NCI-H524 (cell line): ENCODE measurements around the gene NAXD.
"Not testable (repeated sequence)": the region's sequence is repeated elsewhere in the genome, so short reads cannot be mapped to it uniquely, and the experiment has no call there.

Source experiments
- DNase-seq, 2 experiments: peaks; one replicate each; lab custom pipeline; 2025; lab: John Stamatoyannopoulos, UW

Gene NAXD

GRCh38 chr13:110593430-110594130 is 21.8 kb upstream of the NAXD start:
- peak; percentile 10 to 64 for DNase-seq

GRCh38 chr13:110597041-110597689 is 18.2 kb upstream of the NAXD start:
- DNase-seq: no peak

- DNase-seq: no peak
These were observed 15.0 kb upstream of the NAXD start for GRCh38 chr13:110600261-110600819.

GRCh38 chr13:110600980-110601379 is 14.4 kb upstream of the NAXD start:
- no peak for DNase-seq

- no peak for DNase-seq
These were observed 10.2 kb upstream of the NAXD start for GRCh38 chr13:110605132-110605531.

GRCh38 chr13:110606281-110606680 is 9.1 kb upstream of the NAXD start:
- DNase-seq: not testable (repeated sequence)

GRCh38 chr13:110607675-110608224 is 7.6 kb upstream of the NAXD start:
- no peak for DNase-seq

GRCh38 chr13:110610955-110611595 is 4.3 kb upstream of the NAXD start:
- no peak for DNase-seq

GRCh38 chr13:110615005-110615321 is 382 bp upstream of the NAXD start:
- DNase-seq: no peak

GRCh38 chr13:110616103-110617101 is 1.1 kb downstream of the NAXD start:
- DNase-seq: no peak

GRCh38 chr13:110617321-110618072 is 2.2 kb downstream of the NAXD start:
- DNase-seq: no peak

GRCh38 chr13:110618167-110618566 is 2.8 kb downstream of the NAXD start:
- no peak for DNase-seq

GRCh38 chr13:110618780-110619179 is 3.4 kb downstream of the NAXD start:
- no peak for DNase-seq

- DNase-seq: no peak
These were observed 5.3 kb downstream of the NAXD start for GRCh38 chr13:110620596-110620995.

GRCh38 chr13:110624766-110625756 is 9.7 kb downstream of the NAXD start:
- DNase-seq: no peak

- DNase-seq: no peak
These were observed 10.5 kb downstream of the NAXD start for GRCh38 chr13:110625771-110626321.

- no peak for DNase-seq
These were observed 11.2 kb downstream of the NAXD start for GRCh38 chr13:110626521-110626920.

- no peak for DNase-seq
These were observed 12.0 kb downstream of the NAXD start for GRCh38 chr13:110627351-110627750.

GRCh38 chr13:110627761-110628476 is 12.6 kb downstream of the NAXD start:
- no peak for DNase-seq
